Astrocyte (in vitro differentiated cells and primary cell): ENCODE measurements around the gene ACBD3.

Experiments used
- CTCF ChIP-seq: IDR thresholded peaks from 2 replicates; pipeline ENCODE4 v1.5.1; 2011; ENCODE audit warnings: low read depth, mild to moderate bottlenecking, inconsistent platforms, low read length, moderate library complexity; ENCODE audit not compliant: insufficient read depth
- EZH2 ChIP-seq: IDR thresholded peaks from 2 replicates; pipeline ENCODE4 v1.6.1; 2012; ENCODE audit warnings: mild to moderate bottlenecking, low read length, inconsistent platforms; ENCODE audit not compliant: insufficient read depth

- TF ChIP-seq CTCF: no peak
- TF ChIP-seq EZH2: no peak
Measured at GRCh38 chr1:226204198-226204597, 17.7 kb upstream of the ACBD3 start.
